MM.1S (cell line): ENCODE data around the gene LGALS3BP.

Source experiments
- EZH2 ChIP-seq: fragments of 300-600 bp; sonication (generic); optimal IDR thresholded peaks from 2 replicates; pipeline ENCODE3; 2017; ENCODE audit warnings: low read depth, mild to moderate bottlenecking, antibody characterized with exemption, low read length, mixed read lengths
- EZH2phosphoT487 ChIP-seq: fragments of 300-600 bp; sonication (generic); IDR thresholded peaks from 2 replicates; pipeline ENCODE4 v1.6.1; 2018; ENCODE audit warnings: antibody characterized with exemption, low read length
- TF ChIP-seq, protein P1 (sequence below): fragments of 300-600 bp; sonication (generic); IDR thresholded peaks from 2 replicates; pipeline ENCODE4 v1.5.1; 2016; ENCODE audit warnings: antibody characterized with exemption, low read length, mixed read lengths

DNA sequence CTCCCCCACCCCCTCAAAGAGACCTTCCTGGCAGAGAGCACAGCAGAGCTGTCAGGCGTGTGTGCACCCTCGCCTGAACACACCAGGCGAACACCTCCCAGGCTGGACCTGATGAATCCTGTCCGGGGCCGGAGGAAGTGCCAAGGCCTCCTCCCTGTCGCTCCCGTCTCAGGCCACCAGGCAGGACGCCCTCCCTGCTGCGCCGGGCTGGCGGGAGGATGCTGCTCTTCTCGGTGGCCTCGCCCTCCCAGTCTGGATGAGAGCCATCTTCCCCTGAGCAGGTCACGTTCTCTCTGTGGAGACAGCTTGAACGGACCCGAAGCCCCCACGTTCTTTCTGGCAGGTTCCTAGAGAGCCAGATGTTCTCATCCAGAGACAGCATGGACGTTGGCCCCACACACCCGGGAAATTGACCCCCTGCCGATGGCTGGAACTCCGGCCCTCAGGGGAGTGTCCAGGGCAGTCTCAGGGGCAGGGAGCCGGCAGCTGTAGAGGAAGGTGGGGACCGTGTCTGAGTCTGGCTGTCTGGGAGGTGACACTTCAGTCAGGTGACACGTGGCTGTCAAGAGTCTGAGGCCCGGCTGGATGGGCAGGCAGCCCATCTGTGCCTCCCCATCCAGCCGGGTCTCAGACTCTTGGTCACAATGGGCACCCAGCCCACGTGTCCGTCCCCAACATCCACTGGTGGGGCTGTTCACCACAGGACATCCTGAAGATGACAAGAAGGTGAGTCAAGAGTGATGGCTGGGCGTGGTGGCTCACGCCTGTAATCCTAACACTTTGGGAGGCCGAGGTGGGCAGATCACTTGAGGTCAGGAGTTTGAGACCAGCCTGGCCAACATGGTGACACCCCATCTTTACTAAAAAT is 49.6 kb downstream of the LGALS3BP start:
- TF ChIP-seq, protein P1, sequence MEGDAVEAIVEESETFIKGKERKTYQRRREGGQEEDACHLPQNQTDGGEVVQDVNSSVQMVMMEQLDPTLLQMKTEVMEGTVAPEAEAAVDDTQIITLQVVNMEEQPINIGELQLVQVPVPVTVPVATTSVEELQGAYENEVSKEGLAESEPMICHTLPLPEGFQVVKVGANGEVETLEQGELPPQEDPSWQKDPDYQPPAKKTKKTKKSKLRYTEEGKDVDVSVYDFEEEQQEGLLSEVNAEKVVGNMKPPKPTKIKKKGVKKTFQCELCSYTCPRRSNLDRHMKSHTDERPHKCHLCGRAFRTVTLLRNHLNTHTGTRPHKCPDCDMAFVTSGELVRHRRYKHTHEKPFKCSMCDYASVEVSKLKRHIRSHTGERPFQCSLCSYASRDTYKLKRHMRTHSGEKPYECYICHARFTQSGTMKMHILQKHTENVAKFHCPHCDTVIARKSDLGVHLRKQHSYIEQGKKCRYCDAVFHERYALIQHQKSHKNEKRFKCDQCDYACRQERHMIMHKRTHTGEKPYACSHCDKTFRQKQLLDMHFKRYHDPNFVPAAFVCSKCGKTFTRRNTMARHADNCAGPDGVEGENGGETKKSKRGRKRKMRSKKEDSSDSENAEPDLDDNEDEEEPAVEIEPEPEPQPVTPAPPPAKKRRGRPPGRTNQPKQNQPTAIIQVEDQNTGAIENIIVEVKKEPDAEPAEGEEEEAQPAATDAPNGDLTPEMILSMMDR = no peak
- TF ChIP-seq EZH2 (no peak), EZH2phosphoT487 (no peak)
